ENCODE data around the gene C5orf24.

- TF ChIP-seq, protein P1, sequence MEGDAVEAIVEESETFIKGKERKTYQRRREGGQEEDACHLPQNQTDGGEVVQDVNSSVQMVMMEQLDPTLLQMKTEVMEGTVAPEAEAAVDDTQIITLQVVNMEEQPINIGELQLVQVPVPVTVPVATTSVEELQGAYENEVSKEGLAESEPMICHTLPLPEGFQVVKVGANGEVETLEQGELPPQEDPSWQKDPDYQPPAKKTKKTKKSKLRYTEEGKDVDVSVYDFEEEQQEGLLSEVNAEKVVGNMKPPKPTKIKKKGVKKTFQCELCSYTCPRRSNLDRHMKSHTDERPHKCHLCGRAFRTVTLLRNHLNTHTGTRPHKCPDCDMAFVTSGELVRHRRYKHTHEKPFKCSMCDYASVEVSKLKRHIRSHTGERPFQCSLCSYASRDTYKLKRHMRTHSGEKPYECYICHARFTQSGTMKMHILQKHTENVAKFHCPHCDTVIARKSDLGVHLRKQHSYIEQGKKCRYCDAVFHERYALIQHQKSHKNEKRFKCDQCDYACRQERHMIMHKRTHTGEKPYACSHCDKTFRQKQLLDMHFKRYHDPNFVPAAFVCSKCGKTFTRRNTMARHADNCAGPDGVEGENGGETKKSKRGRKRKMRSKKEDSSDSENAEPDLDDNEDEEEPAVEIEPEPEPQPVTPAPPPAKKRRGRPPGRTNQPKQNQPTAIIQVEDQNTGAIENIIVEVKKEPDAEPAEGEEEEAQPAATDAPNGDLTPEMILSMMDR (IDR thresholded peaks at IDR 0.05): no peak
- TF ChIP-seq EZH2 (IDR thresholded peaks at IDR 0.05) (no peak), EZH2phosphoT487 (IDR thresholded peaks at IDR 0.05) (no peak)
Observed at GRCh38 chr5:134840811-134841210, 5.0 kb upstream of the C5orf24 start.

All from neural progenitor cell (in vitro differentiated cells).